ENCODE measurements around the gene PPM1H.

The PPM1H gene

DNA sequence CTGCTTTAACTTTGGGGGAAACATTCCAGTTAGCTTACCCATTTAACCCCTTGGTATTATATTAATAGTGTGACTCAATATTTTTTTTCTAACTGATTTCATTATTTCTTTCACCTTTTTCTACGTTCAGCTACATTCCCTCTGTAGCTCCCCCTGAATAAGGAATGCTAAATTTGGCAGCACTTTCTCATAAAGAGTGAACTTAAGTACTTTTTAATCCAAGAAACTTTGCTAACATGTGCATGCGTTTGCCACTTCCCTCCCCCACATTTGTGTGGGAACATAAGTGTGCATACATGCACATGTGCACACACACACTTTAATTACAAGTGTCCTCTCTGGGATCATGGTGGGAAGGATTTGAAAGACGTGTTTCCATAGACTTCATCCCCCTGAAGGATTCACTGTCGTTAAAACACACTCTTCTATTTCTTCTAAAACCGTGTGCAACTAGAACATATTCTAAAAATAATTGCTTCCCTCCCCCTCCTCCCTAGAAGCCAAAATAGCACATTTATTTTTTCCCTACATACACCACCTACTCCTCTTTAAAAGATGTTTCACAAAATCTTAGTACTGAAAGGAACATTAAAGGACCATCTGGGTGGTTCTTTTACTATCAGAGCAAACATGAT lies 142.6 kb downstream of the PPM1H start:
- DNase-seq = no peak

DNA sequence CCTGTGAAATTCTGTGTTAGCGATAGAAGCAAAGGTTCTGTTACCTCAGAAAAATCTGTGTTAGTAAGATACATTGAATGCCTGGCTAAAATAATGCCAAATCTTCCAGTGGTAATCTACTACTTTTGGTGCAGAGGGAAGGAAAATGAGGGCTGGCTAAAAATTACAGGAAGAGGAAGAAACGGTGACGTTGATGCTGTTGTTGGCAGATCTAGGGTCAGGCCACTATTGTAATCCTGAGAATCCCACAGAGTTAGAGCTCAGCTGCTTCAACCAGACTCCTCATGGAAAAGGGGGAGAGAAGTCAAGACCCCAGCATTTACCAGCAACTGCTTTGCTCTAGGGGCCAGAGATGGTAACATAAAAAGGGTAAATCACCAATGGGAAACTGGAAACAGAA lies 145.1 kb downstream of the PPM1H start:
- no peak for DNase-seq

DNA sequence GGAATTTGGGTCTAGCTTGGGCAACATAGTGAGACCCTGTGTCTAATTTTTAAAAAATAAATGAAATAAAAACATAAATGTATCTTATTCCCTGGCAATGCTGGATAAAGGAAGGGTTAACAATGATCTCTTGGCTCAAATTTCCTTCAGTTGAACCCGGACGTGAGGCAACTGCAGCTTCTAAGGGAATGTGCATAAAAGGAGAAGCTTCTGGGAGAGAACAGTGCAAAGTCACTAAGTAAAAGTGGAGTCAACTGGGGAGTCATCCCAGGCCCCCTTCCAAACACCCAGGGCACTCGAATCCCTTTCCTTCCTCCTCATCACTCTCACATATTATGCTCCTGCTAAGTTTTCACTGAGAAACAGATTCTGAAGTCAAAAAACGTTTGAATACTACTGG lies 147.3 kb downstream of the PPM1H start:
- DNase-seq = no peak

DNA sequence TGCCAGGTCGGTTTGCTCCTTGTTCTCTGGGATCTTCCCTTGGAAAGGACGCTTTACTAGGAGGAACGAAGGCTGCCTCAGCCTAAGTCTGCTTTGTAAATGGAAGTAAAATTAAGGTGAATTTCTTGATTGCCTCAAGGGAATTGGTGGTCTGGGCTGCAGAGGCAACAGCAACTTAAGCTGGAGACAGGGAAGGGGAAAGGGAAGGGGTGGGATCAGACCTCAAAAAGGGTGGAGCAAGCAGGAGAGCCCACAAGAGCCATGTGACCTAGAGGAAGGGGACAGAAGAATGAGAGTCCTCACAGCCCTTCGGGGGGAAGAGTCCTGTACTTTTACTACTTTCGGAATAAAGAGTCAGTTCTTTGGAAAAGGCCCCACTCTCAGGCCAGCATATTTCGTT lies 147.9 kb downstream of the PPM1H start:
- DNase-seq = no peak

DNA sequence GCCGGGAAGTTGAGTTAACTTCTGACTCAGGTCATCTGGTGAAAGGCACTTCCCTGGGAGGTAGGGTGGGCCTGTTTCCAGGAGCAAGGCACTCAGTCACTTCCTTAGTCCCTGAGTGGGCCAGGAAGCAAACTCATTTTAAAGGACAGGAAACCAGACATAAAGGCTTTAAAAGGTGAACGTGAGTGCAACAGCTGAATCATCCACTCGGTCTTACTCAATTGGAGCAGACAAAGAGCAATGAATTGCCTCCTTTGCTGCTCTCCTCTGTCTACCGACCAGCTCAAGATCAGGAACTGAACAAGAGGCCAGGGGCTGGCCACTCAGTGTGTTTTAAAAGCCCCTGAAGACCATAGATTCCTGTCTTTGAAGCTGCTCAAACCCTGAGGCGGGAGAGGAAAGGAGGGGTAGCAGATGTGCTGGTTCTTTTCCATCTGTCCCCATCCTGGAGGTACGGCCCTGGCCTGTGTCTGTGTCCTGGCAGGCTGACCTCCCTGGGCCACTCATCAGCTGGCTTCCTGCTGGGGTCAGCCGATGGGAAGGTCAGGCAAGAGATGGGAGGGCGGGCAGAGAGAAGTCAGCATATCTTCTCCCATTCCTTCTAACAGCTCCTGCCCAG lies 148.9 kb downstream of the PPM1H start:
- DNase-seq = no peak

DNA sequence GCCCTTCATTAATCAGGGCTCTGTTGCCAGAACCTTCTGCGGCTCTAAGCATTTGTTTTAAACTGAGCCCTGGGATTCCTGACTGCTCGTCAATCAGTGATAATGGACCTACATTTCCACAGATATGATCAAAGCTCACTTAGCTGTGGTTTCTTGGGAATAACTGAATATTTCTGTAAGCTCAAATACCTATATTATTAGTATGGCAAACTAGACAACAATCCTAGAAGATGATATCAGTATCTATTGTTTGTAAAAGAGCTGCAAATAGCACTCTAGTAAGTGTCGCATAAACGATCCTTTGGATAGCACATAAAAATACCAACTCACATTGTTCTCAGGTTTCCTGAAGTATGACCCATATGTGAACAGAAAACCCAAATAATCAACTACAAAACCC lies 150.4 kb downstream of the PPM1H start:
- no peak for DNase-seq

DNA sequence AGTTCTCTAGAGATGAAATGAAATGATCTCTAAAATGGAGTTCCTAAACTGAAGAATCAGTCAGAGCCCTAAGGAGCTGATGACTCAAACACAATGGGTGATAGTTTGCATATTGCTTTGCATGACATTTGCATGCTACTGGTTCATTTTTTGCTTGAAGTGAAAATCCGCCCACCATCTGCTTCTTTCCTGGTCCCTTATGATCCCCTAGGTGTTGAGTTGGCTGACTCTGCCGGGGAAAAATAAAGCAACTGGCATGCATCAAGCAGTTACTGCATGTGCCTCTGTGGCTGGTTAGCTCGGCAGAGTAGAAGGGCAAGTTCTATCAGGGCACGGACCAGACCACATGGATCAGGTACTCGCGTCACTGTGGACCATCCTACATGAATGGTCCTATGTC lies 151.1 kb downstream of the PPM1H start:
- DNase-seq = no peak

DNA sequence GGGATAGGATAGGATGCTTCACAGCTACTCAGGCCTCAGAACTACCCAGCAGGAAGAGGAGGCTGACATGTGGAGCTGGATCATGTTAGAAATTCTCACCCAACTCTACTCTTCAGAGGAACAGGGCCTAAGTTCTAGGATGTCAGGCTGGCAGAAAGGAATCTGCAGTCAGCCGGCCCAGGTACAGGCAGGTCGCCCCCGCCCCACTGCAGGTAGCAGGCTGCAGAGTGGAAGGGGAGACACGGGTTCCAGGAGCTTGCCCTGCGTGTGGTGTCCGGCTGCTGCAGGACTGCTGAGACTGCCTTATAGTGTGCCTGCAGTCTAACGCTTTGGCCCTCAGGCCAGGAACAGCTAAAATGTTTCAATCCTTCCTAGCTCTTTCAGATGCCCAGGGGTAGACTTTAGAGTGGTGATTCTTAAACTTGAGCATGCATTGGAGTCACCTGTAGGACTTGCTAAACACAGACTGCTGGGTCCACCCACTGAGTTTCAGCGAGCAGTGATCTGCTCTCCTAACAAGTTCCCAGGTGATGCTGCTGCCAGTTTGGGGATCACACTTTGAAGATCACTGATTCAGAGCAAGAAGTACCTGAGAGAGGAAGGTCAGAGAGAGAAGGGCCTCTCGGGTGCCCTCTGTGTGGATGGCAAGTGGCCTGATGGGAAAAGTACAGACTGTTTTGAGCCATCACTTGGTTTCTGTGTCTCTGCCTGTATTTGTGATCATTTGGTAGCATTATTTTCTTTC lies 153.6 kb downstream of the PPM1H start:
- no peak for DNase-seq

DNA sequence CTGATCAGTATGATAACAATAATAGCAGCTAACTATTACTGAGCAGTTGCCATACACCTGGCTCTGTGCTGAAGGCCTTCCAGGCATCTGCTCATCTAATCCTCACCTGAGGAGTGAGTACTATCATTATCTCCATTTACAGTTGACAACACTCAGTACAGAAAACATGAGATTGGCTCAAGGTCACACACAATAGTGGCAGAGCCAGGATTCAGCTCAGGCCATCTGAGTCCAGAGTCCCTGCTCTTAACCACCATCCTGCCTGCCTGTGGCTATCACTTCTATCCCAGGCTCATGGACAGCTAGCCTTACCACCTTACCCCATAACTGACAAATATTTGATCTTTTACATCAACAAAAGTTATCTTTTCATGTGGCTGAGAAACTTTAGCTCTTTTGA lies 155.5 kb downstream of the PPM1H start:
- DNase-seq = no peak

DNA sequence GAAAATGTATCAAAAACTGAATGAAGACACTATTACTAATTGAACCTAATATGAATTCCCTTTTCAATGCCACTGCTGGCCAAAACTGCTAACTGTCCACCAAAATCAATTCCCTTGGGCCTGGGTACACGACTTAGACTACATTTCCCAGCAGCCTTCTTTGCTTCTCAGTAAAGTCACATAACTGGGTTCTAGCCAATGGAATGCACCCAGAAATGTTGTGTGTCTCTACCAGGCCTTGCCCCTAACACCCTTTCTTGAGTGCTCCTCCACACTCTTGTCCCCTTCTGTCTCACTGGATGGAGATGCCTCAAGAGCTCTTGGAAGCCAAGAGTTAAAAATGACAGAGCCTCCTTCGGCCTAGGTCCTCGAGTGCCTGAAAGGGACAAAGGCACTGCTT lies 156.8 kb downstream of the PPM1H start:
- DNase-seq = no peak

DNA sequence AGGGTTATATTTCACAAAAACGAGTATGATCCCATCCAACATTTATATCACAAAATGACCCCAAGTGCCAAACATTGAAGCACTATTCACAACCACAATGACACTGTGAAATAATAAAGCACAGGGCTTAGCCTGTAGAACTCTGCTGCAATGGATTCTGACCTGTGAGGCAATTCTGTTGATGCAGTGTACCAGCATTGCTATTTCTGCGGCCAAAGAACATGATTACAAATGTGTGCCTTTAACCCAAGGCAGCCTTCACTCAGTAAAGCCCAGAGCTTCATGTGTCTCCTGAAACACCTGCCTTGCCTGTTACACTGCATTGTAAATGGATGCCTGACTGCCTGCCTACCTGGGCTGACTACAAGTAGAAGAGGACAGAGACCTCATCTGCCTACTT lies 158.0 kb downstream of the PPM1H start:
- DNase-seq = no peak

DNA sequence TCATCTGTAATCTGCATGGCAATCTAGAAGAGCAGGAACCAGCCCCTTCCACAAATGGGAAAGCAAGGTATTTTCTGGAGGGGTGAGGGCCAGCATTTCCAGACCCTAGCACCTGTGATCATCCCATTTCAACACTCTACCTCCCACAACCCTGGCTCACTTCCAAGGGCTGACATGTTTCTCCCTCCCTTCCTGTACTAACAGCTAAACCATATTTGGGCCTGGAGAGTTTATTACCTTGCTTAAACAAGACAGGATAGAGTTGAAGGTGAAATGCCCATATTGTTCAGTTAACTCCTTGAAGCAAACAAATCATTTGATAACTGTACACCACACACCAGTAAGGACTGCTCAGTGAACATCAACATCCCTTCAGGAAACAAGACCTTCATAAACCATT lies 158.4 kb downstream of the PPM1H start:
- DNase-seq = no peak

DNA sequence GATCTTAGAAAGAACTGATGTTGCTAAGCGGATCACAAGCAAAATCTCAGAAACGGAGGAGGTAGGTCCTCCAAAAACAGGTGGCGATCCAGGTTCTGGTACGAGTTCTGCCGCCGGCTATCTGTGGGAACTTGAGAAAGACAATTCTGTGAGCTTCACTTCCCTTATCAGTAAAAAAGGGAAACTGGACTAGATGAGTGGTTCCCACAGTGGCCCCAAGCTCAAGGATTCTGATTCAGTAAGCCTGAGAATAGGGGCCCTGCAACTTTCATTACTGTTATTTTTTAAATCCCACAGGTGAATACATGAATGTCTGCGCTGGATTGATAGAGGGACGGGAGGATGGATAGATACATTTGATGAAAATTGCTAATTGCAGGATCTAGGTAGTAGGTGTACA lies 160.2 kb downstream of the PPM1H start:
- no peak for DNase-seq

DNA sequence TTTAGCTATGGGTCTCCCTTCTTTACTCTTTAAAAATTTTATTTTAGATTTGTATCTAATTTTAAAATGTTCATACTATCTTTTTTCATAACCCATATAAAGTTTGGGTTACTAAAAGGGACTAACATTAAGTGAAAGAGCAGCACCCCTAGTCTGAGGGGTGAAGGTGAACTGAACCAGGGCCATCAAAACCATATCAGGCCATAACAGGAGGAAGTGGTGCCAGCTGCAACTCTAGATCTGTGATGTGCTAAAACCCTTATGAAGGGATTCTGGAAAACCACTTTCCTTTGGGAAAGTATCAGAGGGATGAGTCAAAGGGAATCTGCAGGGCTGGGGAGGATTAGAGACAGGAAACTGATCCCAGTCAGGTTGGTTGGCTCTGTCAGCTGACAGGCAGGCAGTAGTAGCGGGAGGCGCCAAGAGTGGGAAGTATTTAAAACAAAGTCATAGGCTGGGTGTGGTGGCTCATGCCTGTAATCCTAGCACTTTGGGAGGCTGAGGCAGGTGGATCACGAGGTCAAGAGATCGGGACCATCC lies 162.5 kb downstream of the PPM1H start:
- no peak for DNase-seq

DNA sequence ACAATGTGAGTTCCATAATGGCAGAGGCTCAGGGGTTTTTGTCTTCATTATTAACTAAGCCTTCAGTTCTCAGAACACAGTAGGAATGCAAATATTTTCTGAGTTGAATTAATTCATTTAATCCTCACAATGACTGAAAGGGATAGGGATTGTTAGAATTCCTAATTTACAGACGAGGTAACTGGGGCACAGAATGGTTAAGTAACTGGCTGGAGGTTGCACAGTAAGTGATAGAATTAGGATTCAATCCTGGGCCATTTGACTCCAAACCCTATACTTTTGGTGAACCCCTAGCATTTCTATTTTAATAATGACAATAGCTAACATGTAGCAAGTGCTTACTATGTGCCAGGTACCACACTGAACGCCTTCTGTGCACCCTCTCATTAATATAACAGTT lies 163.1 kb downstream of the PPM1H start:
- DNase-seq = no peak

DNA sequence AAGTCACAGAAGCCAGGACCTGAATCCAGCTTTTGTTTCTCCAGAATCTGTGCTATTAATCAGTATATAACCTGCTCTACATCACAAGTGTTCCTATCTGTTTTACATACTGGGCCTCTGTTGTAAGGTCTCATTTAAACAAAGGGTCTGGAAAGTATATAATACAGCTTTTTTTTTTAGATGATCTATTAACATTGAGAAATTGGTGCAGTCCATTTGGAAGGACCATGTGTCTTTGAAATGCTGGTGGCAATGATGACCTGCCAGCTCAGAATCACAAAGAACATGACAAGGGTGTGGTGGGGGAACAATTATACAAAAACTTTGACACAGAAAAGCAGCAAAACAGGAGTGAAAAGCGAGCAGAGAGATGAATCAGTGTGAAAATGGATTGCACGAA lies 164.6 kb downstream of the PPM1H start:
- no peak for DNase-seq

DNA sequence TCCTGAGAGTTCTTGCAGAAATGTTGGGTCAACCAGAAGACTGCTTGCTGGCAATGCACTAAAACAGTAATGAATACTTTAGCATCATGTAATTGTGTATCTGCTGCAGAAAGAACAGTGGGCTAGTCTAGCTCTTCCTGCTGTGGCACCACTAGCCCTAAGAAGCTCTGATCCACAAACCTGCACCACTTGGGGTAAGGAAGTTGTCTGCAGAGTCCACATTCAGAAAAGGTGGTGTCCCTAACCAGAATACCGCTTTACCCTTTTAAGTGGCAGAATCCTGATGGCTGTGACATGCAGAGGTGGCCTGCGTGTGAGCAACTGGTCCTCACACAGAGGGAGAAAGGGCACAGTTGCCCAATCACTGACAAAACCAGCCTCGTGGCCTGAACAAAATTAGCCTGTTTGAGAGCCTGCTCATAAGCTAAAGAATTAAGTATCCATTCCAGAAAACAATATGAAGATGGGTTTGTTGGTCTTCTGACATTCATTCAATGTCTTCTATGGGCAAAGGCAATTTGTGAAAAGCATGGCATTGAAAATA lies 165.8 kb downstream of the PPM1H start:
- DNase-seq = no peak

DNA sequence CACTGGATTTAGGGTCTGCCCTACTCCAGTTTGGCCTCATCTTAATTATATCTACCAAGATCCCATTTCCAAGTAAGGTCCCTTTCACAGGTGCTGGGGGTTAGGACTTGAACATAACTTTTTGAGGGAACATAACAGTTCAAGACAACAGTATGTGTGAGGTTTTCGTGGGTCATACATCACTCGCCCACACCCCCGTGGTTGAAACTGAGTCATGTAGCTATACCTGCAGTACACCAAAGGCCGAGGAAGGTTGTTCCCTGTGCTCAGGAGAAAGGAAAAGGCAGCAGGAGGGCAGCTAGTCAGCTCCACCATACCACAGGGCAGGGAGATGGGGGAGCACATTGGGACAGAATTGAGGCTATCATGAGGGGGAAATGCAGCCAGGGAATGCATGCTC lies 167.0 kb downstream of the PPM1H start:
- DNase-seq = no peak

DNA sequence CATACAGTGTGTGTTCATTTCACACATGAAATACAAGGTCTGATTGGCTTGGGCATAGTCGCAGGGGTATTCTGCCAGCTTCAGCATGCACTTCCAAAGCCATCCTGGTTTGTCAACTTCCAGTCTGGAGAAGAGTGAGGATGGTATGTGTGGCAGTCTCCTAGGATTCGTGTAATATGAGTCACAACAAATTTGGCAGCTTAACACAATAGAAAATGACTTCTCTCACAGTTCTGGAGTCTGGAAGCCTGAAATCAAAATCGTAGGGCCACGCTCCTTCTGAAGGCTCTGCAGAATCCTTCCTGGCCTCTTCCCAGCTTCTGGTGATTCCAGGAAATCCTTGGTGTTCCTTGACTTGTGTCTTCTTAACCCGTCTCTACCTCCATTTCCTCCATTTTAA lies 167.5 kb downstream of the PPM1H start:
- DNase-seq = no peak

DNA sequence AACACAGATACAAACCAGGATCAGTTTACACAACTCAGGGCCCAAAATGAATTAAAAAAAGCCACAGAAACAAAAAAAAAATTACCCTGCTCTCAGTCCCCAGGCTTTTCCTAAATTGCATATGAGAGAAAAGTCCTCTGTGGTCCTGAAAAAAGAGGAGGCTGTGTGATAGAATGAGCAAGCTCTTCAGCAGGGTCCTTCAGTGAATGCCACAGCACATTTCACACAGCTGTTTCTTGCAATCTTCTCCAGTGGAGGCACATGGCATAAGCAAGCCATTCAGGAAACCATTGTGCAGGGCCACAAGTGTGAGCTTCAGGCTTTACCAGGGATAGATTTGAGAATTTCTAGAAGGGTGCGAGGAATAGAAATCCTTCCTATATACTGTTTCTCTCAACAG lies 168.5 kb downstream of the PPM1H start:
- DNase-seq = no peak

DNA sequence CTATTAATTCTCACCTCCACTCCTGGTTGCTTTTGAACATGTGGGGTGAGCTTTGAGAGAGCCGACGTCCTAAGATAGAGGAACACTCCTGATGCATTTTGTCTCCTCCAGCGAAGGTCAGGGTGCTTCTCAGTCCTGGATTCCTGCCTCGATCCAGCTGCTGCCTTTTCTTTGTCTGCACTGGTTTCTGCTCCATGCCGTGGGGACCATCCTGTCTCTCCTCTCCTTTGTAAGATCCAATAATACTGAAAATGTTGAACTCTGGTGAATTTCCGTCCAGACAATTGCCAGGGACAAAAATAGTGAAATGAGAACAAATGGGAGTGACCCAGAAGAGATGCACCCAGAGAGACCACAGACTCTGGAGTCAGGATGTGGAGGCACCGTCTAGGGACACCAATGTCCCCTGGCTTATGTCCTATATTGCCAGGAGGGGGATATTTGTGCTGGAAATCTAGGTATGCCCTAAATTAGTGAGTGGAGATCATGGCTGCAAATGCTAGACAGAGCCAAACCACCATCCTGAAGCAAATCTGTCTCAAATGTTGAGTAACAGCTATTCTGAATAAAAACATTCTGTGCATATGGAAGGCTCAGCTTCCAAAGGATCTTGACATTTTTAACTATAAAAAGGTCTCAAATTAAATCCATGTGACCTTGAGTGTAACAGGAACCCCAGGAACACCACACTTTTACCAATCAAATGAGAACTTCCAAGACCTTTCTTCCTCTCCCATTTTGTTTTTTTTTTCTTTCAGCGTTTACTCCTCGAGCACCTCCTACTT lies 170.9 kb downstream of the PPM1H start:
- no peak for DNase-seq

DNA sequence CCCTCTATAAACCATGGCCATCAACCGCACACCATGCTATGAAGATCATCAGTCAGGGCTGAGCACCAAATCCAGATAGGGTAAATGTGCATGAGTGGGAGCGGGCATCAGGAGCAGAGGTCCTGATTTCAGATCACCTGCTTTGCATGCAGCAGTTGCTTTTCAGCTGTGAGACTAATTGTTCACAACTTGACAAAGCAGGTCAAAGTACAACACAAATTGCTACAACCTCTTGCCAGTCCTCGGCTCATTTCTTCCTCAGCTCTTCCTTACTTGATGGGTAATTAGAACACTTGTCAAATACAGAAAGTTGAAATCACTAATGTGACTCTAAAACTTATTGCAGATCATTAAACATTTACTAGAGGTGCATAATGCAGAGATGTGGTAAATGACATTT lies 171.6 kb downstream of the PPM1H start:
- no peak for DNase-seq

DNA sequence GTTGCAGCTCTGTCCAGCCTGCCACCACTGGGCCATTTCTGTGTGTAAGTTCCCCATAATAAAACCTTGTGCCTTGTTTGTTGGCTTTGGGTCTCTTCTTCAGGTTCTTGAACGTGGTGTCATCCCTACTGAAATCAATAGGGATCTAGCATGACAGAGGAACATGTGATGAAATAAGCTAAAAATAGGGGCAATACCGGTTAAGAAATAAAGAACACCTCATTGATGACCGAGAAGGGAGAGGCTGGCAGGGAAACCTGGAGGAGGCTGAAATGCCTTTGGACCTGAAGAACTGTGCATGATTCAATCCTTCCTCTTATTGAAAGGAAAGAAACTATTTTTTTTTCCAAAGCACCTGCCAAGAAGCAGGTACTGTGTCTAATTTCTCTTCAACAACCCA lies 172.3 kb downstream of the PPM1H start:
- no peak for DNase-seq

Measured in activated gamma-delta T cell treated with Interleukin-2 at 50 U/mL for 16 hours (primary cell).